Breast epithelium (tissue), 3 donors: ENCODE data around the gene METTL1.

Experiments used
- CTCF ChIP-seq, 3 donors: fragments of 450-650 bp; IDR thresholded peaks; one replicate each; pipeline ENCODE4 v1.5.1; 2016 to 2017; ENCODE audit warnings: antibody characterized with exemption in 3 of 3, mild to moderate bottlenecking in 3 of 3, moderate library complexity in 3 of 3
- POLR2A ChIP-seq: fragments of 450-650 bp; IDR thresholded peaks from one replicate; pipeline ENCODE4 v1.6.1; 2016; ENCODE audit warnings: antibody characterized with exemption, mild to moderate bottlenecking, moderate library complexity
- POLR2AphosphoS5 ChIP-seq, 3 donors: sonication (generic); formaldehyde crosslinking; IDR thresholded peaks; one replicate each; pipeline ENCODE4 v1.6.1; 2017; ENCODE audit warnings: antibody characterized with exemption in 3 of 3

DNA sequence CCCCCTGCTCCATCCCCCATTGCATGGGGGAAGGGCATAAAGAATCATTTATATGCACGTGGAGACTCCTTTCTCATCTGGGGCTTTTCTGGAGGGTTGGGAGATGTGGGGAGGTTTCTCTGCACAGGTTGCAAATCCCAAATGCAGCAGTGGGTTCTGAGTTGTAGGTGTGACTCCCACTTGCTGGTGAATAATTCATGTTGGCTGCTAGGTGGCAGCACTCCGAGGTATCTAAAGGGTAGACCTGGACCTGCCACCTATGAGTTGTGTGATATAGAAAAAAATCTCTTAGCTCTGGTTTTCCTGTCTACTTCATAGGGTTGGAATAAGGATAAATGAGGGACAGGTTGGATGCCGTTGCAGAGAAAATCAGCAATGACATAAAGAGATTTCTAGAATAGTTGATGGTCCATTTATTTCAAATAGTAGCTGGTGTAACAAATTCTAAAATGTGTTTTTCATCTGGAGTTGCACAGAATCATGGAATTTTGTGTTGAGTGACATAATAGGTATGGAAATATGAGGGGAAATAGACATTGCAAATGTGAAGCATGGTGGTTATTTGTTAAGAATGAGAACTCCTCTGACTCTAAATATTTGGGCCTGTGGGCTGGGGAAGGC lies 12.4 kb downstream of the METTL1 start:
- TF ChIP-seq POLR2AphosphoS5 (IDR thresholded peaks at IDR 0.05) = no peak
- TF ChIP-seq POLR2A = no peak
- peak in 2 of 3 donors; percentile 28 to 43 for TF ChIP-seq CTCF (IDR thresholded peaks at IDR 0.05)
